Neuronal stem cell (in vitro differentiated cells): ENCODE results near the gene SLC10A7.
A peak's percentile ranks its signal among the peaks of the same experiment; 100 is the strongest.

Experiments used
- DNase-seq: peaks from one replicate; pipeline ENCODE4 v3.0.0-alpha.2; 2013; ENCODE audit warnings: low spot score
- H2AFZ ChIP-seq: one replicate; pipeline ENCODE4 v1.6.1; 2013; ENCODE audit warnings: mild to moderate bottlenecking, low read length, inconsistent platforms
- H2AK5ac ChIP-seq: 2 replicates; pipeline ENCODE4 v1.6.1; 2013; ENCODE audit warnings: low read depth, mild to moderate bottlenecking, inconsistent platforms, low read length, moderate library complexity, mixed read lengths
- H2BK120ac ChIP-seq: 2 replicates; pipeline ENCODE4 v1.6.1; 2013; ENCODE audit warnings: low read depth, mild to moderate bottlenecking, inconsistent platforms, low read length, moderate library complexity, mixed read lengths
- H2BK12ac ChIP-seq: one replicate; pipeline ENCODE4 v1.6.1; 2013; ENCODE audit warnings: low read length, inconsistent platforms
- H2BK15ac ChIP-seq: 2 replicates; pipeline ENCODE4 v1.6.1; 2013; ENCODE audit warnings: mild to moderate bottlenecking, low read length, inconsistent platforms, mixed read lengths
- H2BK5ac ChIP-seq: one replicate; pipeline ENCODE4 v1.6.1; 2013; ENCODE audit warnings: inconsistent platforms, mild to moderate bottlenecking, low read length, moderate library complexity
- H3K14ac ChIP-seq: one replicate; pipeline ENCODE4 v1.6.1; 2013; ENCODE audit warnings: low read length, inconsistent platforms
- H3K18ac ChIP-seq: 2 replicates; pipeline ENCODE4 v1.6.1; 2013; ENCODE audit warnings: low read length, inconsistent platforms
- H3K23ac ChIP-seq: 2 replicates; pipeline ENCODE4 v1.6.1; 2013; ENCODE audit warnings: low read depth, mild to moderate bottlenecking, mixed read lengths, low read length, inconsistent platforms; ENCODE audit not compliant: poor library complexity
- H3K27ac ChIP-seq: replicated peaks from 3 replicates; pipeline ENCODE4 v1.5.1; 2013; ENCODE audit warnings: low read length, inconsistent platforms
- H3K27me3 ChIP-seq, 3 experiments: 2 replicates each; pipeline ENCODE4 v1.6.1; 2013; ENCODE audit warnings: low read length in 3 of 3, mild to moderate bottlenecking in 2 of 3, inconsistent platforms in 1 of 3, low read depth in 1 of 3, mixed read lengths in 1 of 3, moderate library complexity in 1 of 3; ENCODE audit not compliant: control insufficient read depth in 3 of 3, insufficient read depth in 3 of 3
- H3K36me3 ChIP-seq, 2 donors: replicated peaks in 1 of 2; 2 replicates each; pipeline ENCODE4 v1.6.1; 2013; ENCODE audit warnings: low read length in 2 of 2; ENCODE audit not compliant: control insufficient read depth in 2 of 2, insufficient read depth in 2 of 2
- H3K4ac ChIP-seq: 2 replicates; pipeline ENCODE4 v1.6.1; 2013; ENCODE audit warnings: inconsistent platforms, mild to moderate bottlenecking, low read length, moderate library complexity
- H3K4me1 ChIP-seq, 2 donors: 1 replicate in 1 of 2; 2 replicates in 1 of 2; pipeline ENCODE4 v1.6.1; 2013; ENCODE audit warnings: low read length in 2 of 2, low read depth in 1 of 2; ENCODE audit not compliant: control insufficient read depth in 2 of 2, insufficient read depth in 1 of 2
- H3K4me2 ChIP-seq: one replicate; pipeline ENCODE4 v1.6.1; 2013; ENCODE audit warnings: mild to moderate bottlenecking, low read length, inconsistent platforms; ENCODE audit not compliant: insufficient read depth, poor library complexity, severe bottlenecking
- H3K4me3 ChIP-seq, 2 donors: 2 replicates each; pipeline ENCODE4 v1.5.1; 2013; ENCODE audit warnings: low read length in 2 of 2, mild to moderate bottlenecking in 2 of 2, inconsistent platforms in 1 of 2, moderate library complexity in 1 of 2
- H3K79me1 ChIP-seq: one replicate; pipeline ENCODE4 v1.6.1; 2013; ENCODE audit warnings: low read depth, mild to moderate bottlenecking, inconsistent platforms, low read length, moderate library complexity
- H3K9ac ChIP-seq: one replicate; pipeline ENCODE4 v1.6.1; 2013; ENCODE audit warnings: mild to moderate bottlenecking, low read depth, low read length, inconsistent platforms; ENCODE audit not compliant: poor library complexity
- H3K9me3 ChIP-seq, 2 donors: replicated peaks in 1 of 2; 2 replicates each; pipeline versions ENCODE3 to v1.6.1; 2013; ENCODE audit warnings: low read length in 2 of 2, mild to moderate bottlenecking in 2 of 2, inconsistent platforms in 1 of 2, low read depth in 1 of 2, mixed read lengths in 1 of 2, moderate library complexity in 1 of 2; ENCODE audit not compliant: control insufficient read depth in 2 of 2, insufficient read depth in 1 of 2
- H4K8ac ChIP-seq: one replicate; pipeline ENCODE4 v1.6.1; 2013; ENCODE audit warnings: low read depth, mild to moderate bottlenecking, inconsistent platforms, low read length, moderate library complexity
- H4K91ac ChIP-seq: one replicate; pipeline ENCODE4 v1.6.1; 2013; ENCODE audit warnings: low read length, low read depth, mild to moderate bottlenecking, inconsistent platforms; ENCODE audit not compliant: poor library complexity
- WGBS, 2 donors: extraction: QIAGEN DNeasy Blood & Tissue Kit; methylation state at CpG; one replicate each; pipeline ENCODE4 v1.1.7; 2013; ENCODE audit warnings: missing lambda C conversion rate in 2 of 2, mixed read lengths in 1 of 2; ENCODE audit not compliant: insufficient read length in 2 of 2, insufficient replicate concordance in 1 of 2; ENCODE audit errors: extremely low coverage in 2 of 2; 5-methylcytosine and 5-hydroxymethylcytosine counted together

The SLC10A7 gene

GRCh38 chr4:146458594-146458993 is 63.1 kb downstream of the SLC10A7 start:
- Histone ChIP-seq H3K14ac (no peak overlapping the region), H3K4ac (no peak overlapping the region), H2BK5ac (no peak overlapping the region), H4K8ac (no peak overlapping the region), H3K79me1 (no peaks in the 10 kb centered on the region), H2BK12ac (no peak overlapping the region), H3K27me3 (no peaks in the 10 kb centered on the region), H3K9me3 (no peaks in the 10 kb centered on the region), H3K18ac (no peak overlapping the region), H3K4me1 (peaks cover 0 to 3% of the 10 kb centered on the region in 2 donors), H3K36me3 (no peaks in the 10 kb centered on the region), H3K9ac (no peak overlapping the region), H2AFZ (peak overlapping the region; percentile 10), H2AK5ac (no peak overlapping the region), H2BK120ac (no peak overlapping the region), H3K23ac (no peak overlapping the region), H3K4me2 (no peak overlapping the region), H3K4me3 (no peak overlapping the region), H4K91ac (no peak overlapping the region), H3K27ac (no peak overlapping the region), H2BK15ac (no peak overlapping the region)
- WGBS, 2 donors = no CpG with 5 or more reads among the region's 1 CpG
- DNase-seq = no peak

GRCh38 chr4:146456681-146457080 is 65.1 kb downstream of the SLC10A7 start:
- Histone ChIP-seq H2AFZ (no peak overlapping the region), H2AK5ac (no peak overlapping the region), H3K9ac (no peak overlapping the region), H3K27ac (no peak overlapping the region), H3K36me3 (no peaks in the 10 kb centered on the region), H4K8ac (no peak overlapping the region), H2BK5ac (no peak overlapping the region), H3K9me3 (no peaks in the 10 kb centered on the region), H2BK120ac (no peak overlapping the region), H2BK12ac (no peak overlapping the region), H3K4me1 (peaks cover 0 to 4% of the 10 kb centered on the region in 2 donors), H3K79me1 (no peaks in the 10 kb centered on the region), H3K4ac (no peak overlapping the region), H3K4me2 (no peak overlapping the region), H3K23ac (no peak overlapping the region), H2BK15ac (no peak overlapping the region), H3K27me3 (no peaks in the 10 kb centered on the region), H3K4me3 (no peak overlapping the region), H4K91ac (no peak overlapping the region), H3K18ac (no peak overlapping the region), H3K14ac (no peak overlapping the region)
- no CpG with 5 or more reads among the region's 2 CpGs for WGBS, 2 donors
- no peak for DNase-seq

DNA sequence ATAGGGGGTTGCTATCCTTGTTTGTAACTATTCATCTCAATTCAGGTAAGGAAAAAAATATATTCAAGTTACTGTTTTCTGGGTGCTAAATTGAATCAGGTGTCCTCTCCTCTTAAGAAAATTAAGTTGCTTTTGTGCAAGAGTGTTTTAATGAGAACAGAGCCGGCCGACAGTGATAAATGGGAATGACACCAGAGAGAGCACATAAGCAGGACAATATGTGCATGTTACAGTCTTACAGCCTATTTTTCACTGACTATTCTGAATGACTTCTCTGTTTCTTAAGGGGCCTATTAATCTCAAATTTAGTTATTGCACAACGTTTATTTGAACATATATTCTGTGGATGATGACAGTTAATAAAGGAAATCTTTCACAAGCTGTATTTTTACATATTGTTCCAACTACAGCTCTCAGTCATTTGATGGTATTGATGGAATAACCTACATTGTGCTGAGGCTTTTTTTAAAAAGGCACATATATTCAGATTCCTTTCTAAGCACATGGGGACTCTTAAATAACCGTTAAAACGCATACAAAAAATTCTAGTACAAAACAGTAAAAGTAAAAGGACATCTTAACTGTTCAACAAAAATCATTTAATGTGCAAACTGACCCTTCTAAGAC is 68.4 kb downstream of the SLC10A7 start:
- Histone ChIP-seq H4K8ac (no peak overlapping the region), H3K36me3 (no peaks in the 10 kb centered on the region), H2BK5ac (no peak overlapping the region), H2BK120ac (no peak overlapping the region), H2AFZ (no peak overlapping the region), H3K4me3 (no peak overlapping the region), H3K9me3 (peaks cover 0 to 4% of the 10 kb centered on the region in 2 donors), H3K27ac (no peak overlapping the region), H3K9ac (no peak overlapping the region), H3K79me1 (no peaks in the 10 kb centered on the region), H3K4ac (no peak overlapping the region), H3K27me3 (no peaks in the 10 kb centered on the region), H4K91ac (no peak overlapping the region), H3K23ac (no peak overlapping the region), H3K4me2 (no peak overlapping the region), H2BK15ac (no peak overlapping the region), H2AK5ac (no peak overlapping the region), H3K4me1 (peaks cover 0 to 4% of the 10 kb centered on the region in 2 donors), H3K18ac (no peak overlapping the region), H2BK12ac (no peak overlapping the region), H3K14ac (no peak overlapping the region)
- no CpG with 5 or more reads among the region's 5 CpGs for WGBS, 2 donors
- no peak for DNase-seq

- no peak overlapping the region for H3K9ac ChIP-seq
- H3K14ac ChIP-seq = no peak overlapping the region
- no peak overlapping the region for H3K23ac ChIP-seq
- no peak overlapping the region for H2AFZ ChIP-seq
- H3K4me3 ChIP-seq = no peak overlapping the region
- H2BK12ac ChIP-seq = no peak overlapping the region
- no peak overlapping the region for H2BK120ac ChIP-seq
- no peak overlapping the region for H3K4me2 ChIP-seq
- no peaks in the 10 kb centered on the region for H3K27me3 ChIP-seq
- H3K4ac ChIP-seq = no peak overlapping the region
- H3K79me1 ChIP-seq = peaks cover 2% of the 10 kb centered on the region
- peaks cover 0 to 4% of the 10 kb centered on the region in 2 donors for H3K4me1 ChIP-seq
- no peak overlapping the region for H2BK5ac ChIP-seq
- no peak overlapping the region for H3K27ac ChIP-seq
- no peaks in the 10 kb centered on the region for H3K36me3 ChIP-seq
- no peak overlapping the region for H3K18ac ChIP-seq
- DNase-seq = no peak
- H2AK5ac ChIP-seq = no peak overlapping the region
- H4K8ac ChIP-seq = no peak overlapping the region
- H2BK15ac ChIP-seq = no peak overlapping the region
- H4K91ac ChIP-seq = no peak overlapping the region
- H3K9me3 ChIP-seq = peaks cover 0 to 5% of the 10 kb centered on the region in 2 donors
Measured at GRCh38 chr4:146450524-146450923, 71.2 kb downstream of the SLC10A7 start.
